ENCODE measurements around the gene RAB3GAP2. TPM values are rescaled to one million over a fixed set of nuclear protein-coding genes. Genes with fewer than 3 reads are reported as not detected.

The RAB3GAP2 gene
- total and polyA plus RNA-seq, 10 of the 15 experiments (the other 5 are each of a cell fraction or from before 2014, with no cell fraction given): 11.9 to 51.1 (median 24.4) TPM

- Histone ChIP-seq H3K79me2 (ENCODE audit: control insufficient read depth, insufficient read depth, low read length) (no peaks in the 10 kb centered on the region), H3K4me1 (ENCODE audit: control insufficient read depth, insufficient read depth, low read length) (no peaks in the 10 kb centered on the region), H3K9me3 (replicated peaks; ENCODE audit: control insufficient read depth, insufficient read depth, low read length) (no peaks in the 10 kb centered on the region), H3K4me2 (ENCODE audit: control insufficient read depth, insufficient read depth) (no peak overlapping the region), H4K20me1 (ENCODE audit: control insufficient read depth, insufficient read depth) (no peaks in the 10 kb centered on the region), H2AFZ (ENCODE audit: control insufficient read depth, low read depth, low read length) (no peak overlapping the region), H3K9ac (ENCODE audit: control insufficient read depth, insufficient read depth, low read length) (no peak overlapping the region), H3K4me3 (no peak overlapping the region), H3K27ac (ENCODE audit: control insufficient read depth, insufficient read depth) (no peak overlapping the region), H3K36me3 (ENCODE audit: control insufficient read depth in 2 of 2, insufficient read depth in 2 of 2, low read length in 1 of 2) (no peaks in the 10 kb centered on the region), H3K27me3 (replicated peaks in 1 of 2; ENCODE audit: control insufficient read depth in 2 of 2, insufficient read depth in 2 of 2, low read length in 1 of 2) (no peaks in the 10 kb centered on the region)
- no peak for TF ChIP-seq RELA (IDR thresholded peaks at IDR 0.05; ENCODE audit: borderline replicate concordance, partially characterized antibody)
- TF ChIP-seq SIX5 (IDR thresholded peaks at IDR 0.05; ENCODE audit: low read depth, low read length, severe bottlenecking): no peak
- TF ChIP-seq NR2C2 (IDR thresholded peaks at IDR 0.05; ENCODE audit: borderline replicate concordance, control insufficient read depth, insufficient read length, low read depth): no peak
- TF ChIP-seq MTA3 (IDR thresholded peaks at IDR 0.05; ENCODE audit: borderline replicate concordance, low read length): no peak
- no peak for TF ChIP-seq IKZF2 (IDR thresholded peaks at IDR 0.05)
- no peak for TF ChIP-seq ATF3 (IDR thresholded peaks at IDR 0.05; ENCODE audit: borderline replicate concordance, extremely low read depth, low read depth, low read length)
- no peak for TF ChIP-seq EGR1 (IDR thresholded peaks at IDR 0.05; ENCODE audit: borderline replicate concordance in 1 of 2, low read depth in 2 of 2, low read length in 2 of 2)
- no peak for TF ChIP-seq FOXM1 (IDR thresholded peaks at IDR 0.05; ENCODE audit: low read depth, low read length)
- TF ChIP-seq PRDM15 (CRISPR knock-in tag; IDR thresholded peaks at IDR 0.05): no peak
- SMC1A ChIA-PET (ENCODE audit: uncharacterized antibody, unreplicated experiment): interaction anchor here (2.6 kb wide), 1 partner anchor 76 kb away, joined by 8 read pairs; no protein-coding TSS in a partner anchor
- BruUV-seq (replicated peaks): no TSS peak
- WGBS (ENCODE audit: insufficient coverage, insufficient replicate concordance, low lambda C conversion rate, missing lambda C conversion rate): 82% methylated on average over 4 of the region's 4 CpGs
- CTCF ChIA-PET: interaction anchor here (0.8 to 6.9 kb wide), 11 partner anchors 9 to 482 kb away, joined by 3 to 84 read pairs (median 5); no protein-coding TSS in a partner anchor
- intact Hi-C loops (cut with micrococcal nuclease; ENCODE audit: unreplicated experiment) (no loop called here), in situ Hi-C loops (cut with MboI) (loop anchor here (5.0 kb wide), 1 partner anchor 482 kb away; no protein-coding TSS in a partner anchor)
- RAD21 ChIA-PET (ENCODE audit: unreplicated experiment): interaction anchor here (1.1 to 2.8 kb wide), 4 partner anchors 14 to 481 kb away, joined by 3 to 27 read pairs (median 6); no protein-coding TSS in a partner anchor
- DNase-seq (ENCODE audit: low read depth, low spot score) (no peak), FAIRE-seq (no peak), ATAC-seq (no peak)
- POLR2A ChIA-PET: interaction anchor here (0.8 kb wide), 1 partner anchor 76 kb away, joined by 5 read pairs; no protein-coding TSS in a partner anchor
Observed at GRCh38 chr1:220294846-220295301, 22.6 kb upstream of the RAB3GAP2 start.
